ENCODE measurements around the gene TSPAN8. TPM values are rescaled to one million over a fixed set of nuclear protein-coding genes. Genes with fewer than 3 reads are reported as not detected.
"Not testable (repeated sequence)": the region's sequence is repeated elsewhere in the genome, so short reads cannot be mapped to it uniquely, and the experiment has no call there.

The TSPAN8 gene
- polyA plus RNA-seq, 1 donor = 26.7 TPM

DNA sequence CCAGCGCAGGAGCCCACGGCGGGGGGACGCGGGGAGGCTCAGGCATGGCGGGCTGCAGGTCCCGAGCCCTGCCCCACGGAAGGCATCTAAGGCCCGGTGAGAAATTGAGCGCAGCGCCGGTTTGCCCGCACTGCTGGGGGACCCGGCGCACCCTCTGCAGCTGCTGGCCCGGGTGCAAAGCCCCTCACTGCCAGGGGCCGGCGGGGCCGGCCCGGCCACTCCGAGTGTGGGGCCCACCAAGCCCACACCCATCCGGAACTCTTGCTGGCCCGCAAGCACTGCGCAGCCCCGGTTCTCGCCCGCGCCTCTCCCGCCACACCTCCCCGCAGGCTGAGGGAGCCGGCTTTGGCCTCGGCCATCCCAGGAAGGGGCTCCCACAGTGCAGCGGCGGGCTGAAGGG, 8.5 kb upstream of the TSPAN8 start:
- no peak for DNase-seq

DNA sequence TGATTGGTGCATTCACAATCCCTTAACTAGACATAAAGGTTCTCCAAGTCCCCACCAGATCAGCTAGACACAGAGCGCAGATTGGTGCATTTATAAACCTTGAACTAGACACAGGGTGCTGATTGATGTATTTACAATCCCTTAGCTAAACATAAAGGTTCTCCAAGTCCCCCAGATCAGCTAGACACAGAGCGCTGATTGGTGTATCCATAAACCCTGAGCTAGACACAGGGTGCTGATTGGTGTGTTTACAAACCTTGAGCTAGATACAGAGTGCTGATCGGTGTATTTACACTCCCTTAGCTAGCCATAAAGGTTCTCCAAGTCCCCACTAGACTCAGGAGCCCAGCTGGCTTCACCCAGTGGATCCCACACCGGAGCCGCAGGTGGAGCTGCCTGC, 8.0 kb upstream of the TSPAN8 start:
- not testable (repeated sequence) for DNase-seq

DNA sequence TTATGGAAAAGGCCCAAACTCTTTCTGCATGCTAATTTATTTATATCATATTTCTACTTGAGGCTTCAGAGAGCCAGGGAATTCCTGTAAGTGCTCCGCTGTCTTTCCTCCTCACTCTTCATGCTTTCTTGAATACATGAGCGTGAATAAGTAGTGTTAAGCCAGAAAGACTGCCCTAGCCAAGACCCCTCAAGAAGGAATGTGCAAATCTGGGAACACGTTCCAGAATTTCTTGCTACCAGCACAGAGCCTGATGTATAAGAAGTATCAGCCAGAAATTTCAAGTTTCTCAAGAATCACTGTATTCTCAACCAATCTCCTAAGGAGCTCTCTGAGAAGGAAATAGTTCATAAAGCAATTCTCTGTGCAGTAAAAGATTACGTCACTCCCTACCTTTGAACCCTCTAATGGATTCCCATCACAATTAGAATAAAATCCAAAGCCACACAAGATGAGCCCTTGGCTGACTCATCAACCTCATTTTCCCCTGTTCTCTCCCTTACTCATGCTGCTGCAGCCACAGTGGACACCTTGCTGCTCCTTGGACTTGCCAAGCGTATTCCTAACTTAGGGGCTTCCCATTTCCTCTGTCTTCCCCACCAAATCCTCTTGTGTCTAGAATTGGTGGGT, 6.9 kb upstream of the TSPAN8 start:
- no peak for DNase-seq

DNA sequence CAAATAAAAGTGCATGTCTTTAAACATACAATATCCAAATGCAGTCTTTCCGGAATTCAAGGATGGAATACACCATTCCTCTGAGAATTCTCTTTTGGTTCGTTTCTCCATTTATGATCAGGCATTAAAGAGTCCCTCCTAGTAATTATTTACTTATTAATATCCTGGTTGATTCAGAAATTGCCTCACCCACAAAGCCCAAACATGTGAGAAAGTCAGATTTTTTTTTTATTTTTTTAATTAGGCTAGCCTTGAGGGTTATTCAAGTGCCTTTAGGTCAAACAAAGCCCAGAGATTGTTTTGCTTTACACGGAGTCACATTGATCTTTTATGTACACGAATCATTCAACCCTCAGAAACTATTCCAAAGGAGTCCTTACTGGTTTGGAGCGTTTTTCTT, 6.4 kb upstream of the TSPAN8 start:
- no peak for DNase-seq

DNA sequence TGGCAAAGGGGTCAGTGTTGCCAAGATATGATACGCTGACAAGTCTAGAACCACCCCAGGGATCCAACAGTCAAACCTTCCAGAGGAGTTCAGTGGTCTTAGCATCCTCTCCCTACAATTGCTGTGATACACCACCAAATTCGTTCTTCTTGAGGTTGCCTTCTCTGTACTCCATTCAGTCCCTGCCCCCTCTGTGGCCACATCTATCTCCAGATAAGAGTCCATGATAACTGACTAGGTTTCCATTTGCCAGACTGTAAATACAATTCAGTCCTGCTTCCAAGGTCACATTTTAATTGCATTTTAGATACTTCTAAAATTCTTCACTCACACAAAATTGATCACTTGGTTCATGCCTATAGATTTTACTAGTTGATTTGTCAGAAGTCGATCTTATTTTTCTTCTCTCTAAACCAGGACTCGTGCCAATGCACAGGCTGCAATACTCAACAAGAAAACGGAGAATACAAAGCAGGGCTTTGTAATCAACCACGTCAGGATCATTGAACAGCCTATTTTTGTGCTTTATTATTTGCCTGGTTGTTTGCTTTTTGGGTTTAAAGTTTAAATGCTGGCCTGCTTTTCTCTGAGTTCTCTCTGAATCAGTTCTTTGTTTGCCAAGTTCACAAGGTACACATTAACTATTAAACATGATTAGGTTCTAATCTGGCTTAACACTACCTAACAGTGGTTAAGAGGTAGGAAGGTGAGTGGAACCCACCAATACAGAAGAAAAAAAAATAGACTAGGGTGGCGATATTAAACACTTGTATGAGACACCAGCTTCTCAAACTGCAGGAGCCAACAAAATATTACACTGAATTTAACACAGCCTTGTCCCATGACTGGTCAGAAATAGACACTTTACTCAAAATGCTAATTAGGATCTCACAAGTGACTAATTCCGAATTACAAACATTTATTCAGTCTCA, 5.3 kb upstream of the TSPAN8 start:
- no peak for DNase-seq

DNA sequence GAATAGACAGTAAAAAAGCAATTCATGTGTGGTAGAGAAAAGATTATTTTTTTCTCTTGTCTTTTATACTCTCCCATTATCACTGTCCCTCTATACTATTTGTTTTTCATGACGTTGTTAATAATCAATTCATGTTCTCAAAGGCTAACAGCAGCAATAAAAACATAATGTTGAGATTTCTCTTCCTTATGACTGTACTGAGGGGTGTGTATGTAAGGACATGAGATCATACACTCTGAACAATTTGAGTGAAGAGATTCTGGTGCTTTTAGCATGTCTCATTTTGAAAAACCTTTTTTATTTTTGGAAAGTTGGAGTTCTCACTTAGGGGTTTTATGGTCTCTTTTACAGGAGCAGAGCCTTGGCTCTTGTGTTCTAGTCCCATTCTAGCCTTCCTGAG, 3.8 kb upstream of the TSPAN8 start:
- DNase-seq = no peak

DNA sequence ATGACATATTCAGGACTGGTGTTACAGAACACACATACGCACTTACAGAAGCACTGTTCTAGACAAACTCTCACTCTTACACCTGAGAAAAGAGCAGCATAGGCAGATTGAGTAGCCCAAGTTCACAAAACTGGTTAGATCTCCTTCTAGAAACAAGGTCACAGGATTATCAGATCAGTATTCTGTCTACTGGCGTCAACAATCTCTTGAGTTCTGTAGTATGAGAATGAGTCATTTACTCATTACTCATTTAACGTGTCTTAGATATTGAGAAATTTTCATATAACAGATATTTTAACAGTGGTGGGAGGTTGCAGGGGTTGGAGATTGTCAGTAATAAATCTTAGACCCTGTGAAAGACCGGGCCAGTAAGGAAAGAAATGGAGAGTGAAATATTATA, 2.8 kb upstream of the TSPAN8 start:
- DNase-seq = no peak

DNA sequence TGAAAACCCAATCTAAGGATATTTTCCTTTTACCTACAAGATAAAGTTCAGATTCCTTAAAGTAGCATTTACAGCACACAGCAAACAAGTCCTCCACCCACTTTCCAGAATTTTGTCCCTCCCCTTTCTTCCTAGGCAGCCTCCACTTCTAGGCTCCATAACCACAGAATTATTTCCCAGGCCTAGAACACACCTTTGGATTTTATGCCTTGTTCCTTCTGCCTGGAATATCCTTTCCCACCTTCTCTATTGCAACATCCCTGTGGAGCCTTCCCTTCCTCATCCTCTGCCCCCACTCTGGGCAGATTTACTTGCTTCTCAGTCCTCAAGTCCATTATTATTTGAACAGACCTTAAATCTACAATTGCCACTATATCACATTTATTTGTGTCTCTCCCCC, 2.1 kb upstream of the TSPAN8 start:
- no peak for DNase-seq

DNA sequence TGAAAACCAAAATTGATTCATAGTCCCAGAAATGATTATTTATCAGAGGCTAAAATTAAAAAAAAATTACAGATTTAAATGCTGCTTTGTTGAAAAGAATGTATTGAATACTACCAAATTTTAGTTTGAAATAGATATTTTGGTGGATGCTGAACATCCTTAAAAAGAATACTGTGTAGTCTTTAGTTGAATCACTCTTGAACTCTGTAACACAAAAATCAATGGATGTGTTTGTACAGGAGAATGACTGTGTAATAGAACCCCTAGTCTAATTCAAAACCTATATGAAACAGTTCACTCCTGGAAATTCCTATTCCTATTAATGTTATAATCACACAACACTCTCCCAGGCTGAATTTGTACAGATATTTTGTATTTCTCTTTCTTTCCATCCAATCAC, 1.5 kb upstream of the TSPAN8 start:
- DNase-seq = no peak

DNA sequence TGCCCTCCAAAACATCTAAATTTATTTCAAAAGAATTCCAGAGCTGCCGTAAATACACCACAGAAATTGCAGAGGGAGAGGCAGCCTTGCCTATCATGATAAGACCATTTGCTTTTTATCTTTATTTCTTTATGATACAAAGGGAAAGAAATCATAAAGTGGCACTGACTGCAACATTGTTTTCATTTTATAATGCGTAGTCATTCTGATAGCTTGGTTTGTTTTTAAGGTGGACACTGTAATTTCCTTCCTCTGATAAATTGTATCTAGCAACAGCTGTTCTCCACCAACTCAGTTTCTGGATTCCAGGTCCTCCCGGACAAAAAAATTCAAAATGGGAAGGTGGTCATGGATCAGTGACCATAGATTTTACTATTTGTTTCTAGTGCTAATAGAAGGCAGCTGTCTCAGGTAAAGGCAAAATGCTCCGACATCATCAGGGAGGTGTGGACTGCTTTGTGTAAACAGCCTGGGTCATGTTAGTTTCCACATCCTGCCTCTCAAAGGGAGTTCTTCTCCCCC, 623 bp upstream of the TSPAN8 start:
- DNase-seq = no peak

DNA sequence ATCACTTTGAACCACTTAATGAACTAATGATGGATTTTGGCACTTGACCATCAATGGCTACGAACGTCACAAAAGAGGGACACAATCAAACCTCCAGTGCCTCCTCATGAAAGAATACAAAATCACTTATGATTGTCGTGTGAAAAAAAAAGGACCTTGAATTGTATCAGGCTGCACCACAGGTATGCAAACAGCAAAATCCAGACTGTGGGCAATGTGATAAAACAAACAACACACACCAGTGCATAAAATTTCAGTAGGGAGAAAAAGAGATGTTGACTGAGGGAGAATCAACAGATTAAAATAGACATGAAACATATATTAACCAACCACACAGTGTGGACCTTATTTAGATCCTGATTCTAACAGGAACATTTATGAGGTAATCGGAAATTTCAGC, 2.6 kb downstream of the TSPAN8 start:
- DNase-seq = no peak

DNA sequence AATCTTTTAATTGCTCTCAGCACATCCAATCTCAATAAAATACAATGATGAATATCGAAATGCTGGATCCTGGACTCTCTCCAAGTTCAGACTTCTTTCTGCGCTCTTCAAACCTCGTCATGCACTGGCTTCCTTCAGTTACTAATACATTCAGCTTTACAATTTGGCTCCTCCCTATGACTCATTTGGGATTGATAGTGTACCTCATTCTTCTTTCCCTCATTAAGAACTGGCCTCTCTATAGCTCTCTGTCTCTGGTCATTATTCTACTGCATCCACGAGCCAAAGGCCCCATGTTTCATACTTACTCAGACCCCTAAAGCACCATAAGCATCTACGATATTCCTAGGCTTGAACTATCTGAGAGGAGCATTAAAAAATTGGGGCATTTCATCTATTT, 4.9 kb downstream of the TSPAN8 start:
- no peak for DNase-seq

DNA sequence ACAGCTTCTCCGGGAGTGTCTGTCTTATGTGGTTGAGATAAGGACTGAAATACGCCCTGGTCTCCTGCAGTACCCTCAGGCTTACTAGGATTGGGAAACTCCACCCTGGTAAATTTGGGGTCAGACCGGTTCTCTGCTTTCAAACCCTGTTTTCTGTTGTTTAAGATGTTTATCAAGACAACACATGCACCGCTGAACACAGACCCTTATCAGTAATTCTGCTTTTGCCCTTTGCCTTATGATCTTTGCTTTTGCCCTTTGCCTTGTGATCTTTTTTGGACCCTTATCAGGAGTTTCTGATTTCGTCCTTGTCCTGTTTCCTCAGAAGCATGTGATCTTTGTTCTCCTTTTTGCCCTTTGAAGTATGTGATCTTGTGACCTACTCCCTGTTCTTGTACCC, 7.8 kb downstream of the TSPAN8 start:
- DNase-seq = not testable (repeated sequence)

DNA sequence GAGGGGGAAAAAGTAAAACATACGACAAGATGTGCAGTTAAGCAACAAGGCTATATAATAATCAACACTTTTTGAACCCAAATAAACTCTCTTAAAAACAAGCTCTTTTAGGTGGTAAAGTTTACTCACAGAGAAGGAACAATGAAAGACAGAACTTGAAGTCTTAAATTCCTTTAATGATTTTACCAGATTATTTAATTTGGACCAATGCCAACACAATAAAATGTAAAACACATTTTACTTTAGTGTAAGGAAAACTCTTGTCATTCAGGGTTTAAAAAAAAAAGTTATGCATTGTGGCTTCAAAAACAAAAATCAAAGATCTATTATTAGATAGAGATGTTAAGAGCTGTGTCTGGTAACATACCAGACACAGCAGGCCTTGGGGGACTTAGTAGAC, 13.1 kb downstream of the TSPAN8 start:
- no peak for DNase-seq

DNA sequence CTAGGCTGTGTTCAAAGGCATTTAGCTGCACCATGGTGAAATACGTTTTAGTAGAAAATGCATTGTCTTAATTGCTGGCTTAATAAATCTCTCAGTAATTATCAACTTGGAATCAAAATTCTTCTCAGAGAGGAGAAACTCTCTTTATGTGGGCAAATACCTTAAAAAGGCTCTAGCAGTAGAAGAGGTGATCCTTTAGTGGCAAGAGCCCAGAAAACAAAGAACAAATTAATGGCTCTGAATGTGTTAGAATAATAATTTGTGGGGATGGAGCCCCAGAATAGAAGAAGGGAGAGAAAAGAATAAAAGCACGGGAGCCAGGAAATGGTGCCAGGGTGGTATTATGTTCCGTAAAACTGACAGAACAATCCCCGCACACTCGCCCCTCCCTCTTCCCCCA, 14.8 kb downstream of the TSPAN8 start:
- DNase-seq = no peak

DNA sequence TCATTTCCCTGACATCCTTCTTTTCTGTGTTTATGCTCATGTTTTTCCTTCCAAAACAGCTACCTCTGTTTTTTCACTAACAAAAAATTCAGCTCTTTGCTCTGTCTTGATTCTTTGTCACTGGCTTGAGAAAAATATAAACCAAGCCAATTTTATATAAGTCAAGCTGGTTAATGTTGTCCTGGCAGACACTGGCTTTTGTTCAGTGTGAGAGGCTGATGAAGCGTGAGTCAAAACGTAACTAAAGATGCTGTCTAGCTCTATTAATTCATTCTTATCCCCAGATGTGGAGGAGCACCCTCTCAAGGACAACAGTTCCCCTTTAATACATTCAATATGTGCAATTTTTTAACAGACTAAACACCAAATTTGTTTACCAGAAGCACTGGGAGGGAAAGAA, 15.8 kb downstream of the TSPAN8 start:
- no peak for DNase-seq

DNA sequence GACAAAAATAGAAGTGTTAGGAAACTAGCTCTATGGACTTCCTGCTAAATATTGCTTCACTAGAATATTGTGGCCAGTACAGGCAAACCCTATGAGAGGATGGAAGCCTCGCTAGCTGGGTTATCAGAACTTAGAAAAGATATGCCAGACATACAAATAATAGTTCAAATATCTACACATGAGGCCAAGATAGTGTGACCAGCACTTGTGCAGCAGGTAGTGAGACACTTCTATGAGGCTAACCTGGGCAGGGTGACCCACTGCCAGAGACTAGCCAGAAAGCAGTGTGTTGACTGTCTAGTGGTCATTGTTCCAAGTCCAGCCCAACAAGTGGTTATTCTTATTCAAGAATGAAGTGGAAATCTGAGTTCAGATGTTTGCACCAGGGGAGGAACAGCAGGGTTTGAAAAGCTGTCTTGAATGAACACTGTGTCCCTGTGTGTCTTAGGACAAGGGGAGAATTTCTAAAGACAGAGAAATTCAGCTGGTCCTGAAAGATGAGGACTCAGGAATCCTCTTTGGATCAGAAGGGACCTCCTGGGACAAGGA, 16.3 kb downstream of the TSPAN8 start:
- no peak for DNase-seq

DNA sequence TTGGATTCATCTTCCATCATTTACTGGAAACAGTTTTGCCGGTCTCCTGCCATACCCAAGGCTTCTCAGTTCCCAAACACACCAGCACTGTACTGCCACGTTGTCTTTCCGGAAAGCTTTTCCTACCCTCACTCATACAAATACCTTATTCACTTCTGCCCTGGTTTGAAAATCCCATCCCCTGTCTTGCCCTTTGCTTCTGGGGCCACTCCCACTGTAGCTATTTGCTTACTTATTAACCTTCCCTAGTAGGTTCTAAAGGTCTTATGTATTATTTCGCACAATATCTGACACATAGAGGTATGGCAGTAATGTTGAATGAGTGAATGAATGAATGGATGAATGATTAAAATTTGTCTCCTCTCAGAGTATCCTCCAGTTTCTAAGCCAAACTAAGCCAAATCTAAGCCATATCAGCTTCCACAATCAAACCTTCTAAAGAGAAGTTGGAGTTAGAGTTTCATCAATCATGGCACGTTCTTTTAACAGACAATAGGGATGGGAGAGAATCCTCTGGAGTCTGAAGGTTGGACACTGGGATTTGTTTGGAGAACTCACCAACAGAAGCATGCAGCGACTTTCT, 18.6 kb downstream of the TSPAN8 start:
- DNase-seq = no peak

DNA sequence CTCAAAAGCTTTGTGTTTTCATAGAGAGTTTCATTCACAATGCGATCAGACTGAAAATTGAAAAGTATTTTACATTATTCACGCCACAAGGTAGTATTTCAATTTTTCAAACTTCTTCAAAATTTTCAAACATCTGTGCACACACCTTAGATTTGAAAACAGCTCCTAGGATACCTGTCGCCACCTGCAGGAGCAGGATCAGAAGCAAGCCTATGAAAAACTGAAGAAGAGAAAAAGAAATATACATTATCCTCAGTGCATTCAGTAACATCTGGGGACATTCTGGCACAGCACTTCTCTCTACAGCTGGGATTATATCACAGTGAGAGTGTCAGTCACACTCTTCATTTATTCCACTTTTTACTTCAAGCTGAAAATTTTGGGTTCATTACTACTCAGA, 19.8 kb downstream of the TSPAN8 start:
- DNase-seq = no peak

DNA sequence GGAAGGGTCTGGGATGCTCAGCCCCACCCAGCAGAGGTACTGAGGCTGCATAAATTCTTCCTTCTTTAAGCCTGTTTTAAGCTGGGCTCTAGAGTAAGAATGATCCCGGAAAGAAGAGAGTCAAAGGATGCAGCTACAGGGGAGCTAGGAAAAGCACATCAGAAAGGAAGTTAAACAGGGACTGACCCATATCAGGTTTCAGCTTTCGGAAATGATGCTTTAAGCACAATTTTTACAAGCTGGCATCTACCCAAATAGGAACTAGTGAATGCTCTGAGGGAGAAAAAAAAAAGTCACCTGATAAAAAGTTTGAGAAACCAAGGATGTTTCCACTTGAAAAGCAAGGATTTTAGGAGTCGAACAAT, 22.0 kb downstream of the TSPAN8 start:
- DNase-seq = no peak

DNA sequence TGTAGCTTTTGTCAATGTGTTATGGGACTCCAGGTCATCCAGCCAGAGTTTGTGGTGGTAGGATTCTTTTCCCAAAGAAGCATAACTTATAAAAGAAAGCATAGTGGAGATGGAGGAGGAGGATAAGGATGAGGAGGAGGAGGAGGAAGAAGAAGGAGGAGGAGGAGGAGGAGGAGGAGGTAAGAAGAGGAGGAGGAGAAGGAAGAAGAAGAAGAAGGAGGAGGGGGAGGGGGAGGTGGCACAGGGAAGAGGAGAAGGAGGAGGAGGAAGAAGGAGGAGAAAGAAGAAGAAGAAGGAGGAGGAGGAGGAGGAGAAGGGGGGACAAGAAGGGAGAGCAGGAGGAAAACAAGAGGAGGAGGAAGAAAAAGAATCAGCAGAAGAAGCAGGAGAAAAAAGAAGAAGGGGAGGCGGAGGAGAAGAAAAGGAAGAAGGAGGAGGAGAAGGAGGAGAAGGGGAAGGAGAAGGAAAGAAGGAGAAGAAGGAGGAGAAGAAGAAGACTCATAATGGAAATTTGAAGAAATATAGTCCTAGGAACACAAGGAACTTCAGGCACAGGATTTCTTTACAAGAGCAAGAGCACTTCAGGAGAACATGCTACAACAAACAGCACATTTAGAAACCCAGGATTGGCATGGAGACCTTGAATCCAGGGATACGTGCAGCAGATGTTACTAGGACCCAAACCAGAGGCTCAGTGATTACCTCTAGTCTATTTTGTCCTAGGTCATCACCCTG, 22.6 kb downstream of the TSPAN8 start:
- no peak for DNase-seq

DNA sequence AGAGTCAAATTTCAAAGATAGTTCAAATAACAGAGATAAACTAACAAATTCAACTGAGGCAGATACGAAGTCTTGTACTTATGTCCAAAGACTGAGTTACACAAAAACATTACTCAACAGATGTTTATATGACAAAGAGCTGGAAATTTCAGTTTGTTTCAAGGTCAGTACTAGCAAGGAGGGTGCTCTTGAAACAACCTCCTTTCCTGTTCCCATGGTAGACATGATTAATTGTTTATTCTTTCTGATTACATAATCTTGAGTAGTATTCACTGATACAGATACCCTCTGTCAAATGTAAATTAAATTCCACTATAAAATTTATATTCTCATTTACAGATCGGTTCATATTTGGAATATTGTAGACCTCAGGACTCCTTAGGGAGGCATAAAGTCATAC, 23.4 kb downstream of the TSPAN8 start:
- DNase-seq = no peak
